Upper lobe of right lung (tissue), 1 donor: ENCODE data around the gene SMIM12. TPM values are rescaled to one million over a fixed set of nuclear protein-coding genes. Genes with fewer than 3 reads are reported as not detected.

ENCODE experiments used
- ATAC-seq: fragments of 200-7000 bp; cut with Tn5 transposase; one replicate; pipeline ENCODE4 v1.9.1; 2020; ENCODE audit warnings: mild to moderate bottlenecking, moderate library complexity
- DNase-seq: peaks from one replicate; pipeline ENCODE4 v3.0.0-alpha.2; 2020
- H3K27ac ChIP-seq: fragments of 200-600 bp; one replicate; pipeline ENCODE4 v1.8.0; 2022
- H3K27me3 ChIP-seq: fragments of 200-600 bp; one replicate; pipeline ENCODE4 v1.8.0; 2022; ENCODE audit warnings: mild to moderate bottlenecking
- H3K36me3 ChIP-seq: fragments of 200-600 bp; one replicate; pipeline ENCODE4 v1.8.0; 2022
- H3K4me1 ChIP-seq: fragments of 200-600 bp; one replicate; pipeline ENCODE4 v1.8.0; 2022
- H3K4me3 ChIP-seq: fragments of 200-600 bp; one replicate; pipeline ENCODE4 v1.8.0; 2022; ENCODE audit warnings: mild to moderate bottlenecking
- H3K9me3 ChIP-seq: fragments of 200-600 bp; one replicate; pipeline ENCODE4 v1.8.0; 2022
- CTCF ChIP-seq: fragments of 200-600 bp; IDR thresholded peaks from one replicate; pipeline ENCODE4 v1.8.0; 2022; ENCODE audit warnings: antibody characterized with exemption
- intact Hi-C: fragments of 100-400 bp; cut with DNase I; formaldehyde crosslinking; loops from one replicate; pipeline ENCODE4 v1.11.0; 2022
- total RNA-seq: library from RNA; stranded (reverse); fragmentation: NEBNext Ultra II Directional; extraction: Animal tissue kit (Norgen Biotek cat#: 25700); gene quantifications from one replicate; pipeline ENCODE4 v1.2.1, GENCODE V29; 2021
- donor health status: DM: no; HTN: yes; CAD: no; lungs with severe emphysema.

Gene SMIM12
- total RNA-seq, 1 donor from 2014 or later, result 38.6 TPM

- Histone ChIP-seq H3K27me3 (peaks cover 6% of the 10 kb centered on the region), H3K4me1 (no peaks in the 10 kb centered on the region), H3K9me3 (no peaks in the 10 kb centered on the region), H3K36me3 (no peaks in the 10 kb centered on the region), H3K4me3 (no peak overlapping the region), H3K27ac (no peak overlapping the region)
- intact Hi-C loops, result no loop called here
- DNase-seq, result no peak
- no peak for ATAC-seq
- TF ChIP-seq CTCF, result no peak
Observed at GRCh38 chr1:34874296-34874952, 14.9 kb upstream of the SMIM12 start.

- no peak for DNase-seq
- Histone ChIP-seq H3K27ac (no peak overlapping the region), H3K27me3 (peaks cover 6% of the 10 kb centered on the region), H3K36me3 (no peaks in the 10 kb centered on the region), H3K9me3 (no peaks in the 10 kb centered on the region), H3K4me1 (no peaks in the 10 kb centered on the region), H3K4me3 (no peak overlapping the region)
- no peak for TF ChIP-seq CTCF
- ATAC-seq, result no peak
- intact Hi-C loops, result no loop called here
Observed at GRCh38 chr1:34872133-34872503, 12.6 kb upstream of the SMIM12 start.

GRCh38 chr1:34871443-34872132 is 12.0 kb upstream of the SMIM12 start:
- H3K4me1 ChIP-seq, result peaks cover 5% of the 10 kb centered on the region
- ATAC-seq (no peak), DNase-seq (no peak)
- intact Hi-C loops, result no loop called here
- H3K27me3 ChIP-seq, result peaks cover 5% of the 10 kb centered on the region
- no peak overlapping the region for H3K4me3 ChIP-seq
- TF ChIP-seq CTCF, result no peak
- H3K27ac ChIP-seq, result no peak overlapping the region
- no peaks in the 10 kb centered on the region for H3K9me3 ChIP-seq
- H3K36me3 ChIP-seq, result no peaks in the 10 kb centered on the region

- Histone ChIP-seq H3K27me3 (no peaks in the 10 kb centered on the region), H3K9me3 (no peaks in the 10 kb centered on the region), H3K4me3 (no peak overlapping the region), H3K4me1 (peaks cover 10% of the 10 kb centered on the region), H3K27ac (no peak overlapping the region), H3K36me3 (no peaks in the 10 kb centered on the region)
- intact Hi-C loops, result no loop called here
- no peak for TF ChIP-seq CTCF
- ATAC-seq (no peak), DNase-seq (no peak)
Observed at GRCh38 chr1:34870395-34870794, 10.8 kb upstream of the SMIM12 start.

- no peaks in the 10 kb centered on the region for H3K9me3 ChIP-seq
- intact Hi-C loops, result no loop called here
- DNase-seq, result no peak
- no peak for TF ChIP-seq CTCF
- no peak overlapping the region for H3K4me3 ChIP-seq
- no peak overlapping the region for H3K27ac ChIP-seq
- no peak for ATAC-seq
- H3K36me3 ChIP-seq, result no peaks in the 10 kb centered on the region
- peaks cover 12% of the 10 kb centered on the region for H3K4me1 ChIP-seq
- H3K27me3 ChIP-seq, result no peaks in the 10 kb centered on the region
Observed at GRCh38 chr1:34869760-34870159, 10.2 kb upstream of the SMIM12 start.
